ENCODE data around the gene ENKD1.

- no peak for TF ChIP-seq CTCF (IDR thresholded peaks at IDR 0.05)
- TF ChIP-seq POLR2AphosphoS5 (IDR thresholded peaks at IDR 0.05), result peak in 2 of 3 donors; percentile 30 to 36
Observed at GRCh38 chr16:67641779-67642708, 24.5 kb downstream of the ENKD1 start.

All from transverse colon (tissue), 4 donors.